RWPE2 (cell line): Measurements from ENCODE around the gene AKR1B1.

ENCODE experiments used
- ATAC-seq: fragments of 200-7000 bp; cut with Tn5 transposase; 3 replicates; pipeline ENCODE4 v1.9.1; 2021; ENCODE audit warnings: low read depth
- DNase-seq: peaks from one replicate; pipeline ENCODE4 v3.0.0-alpha.2; 2020; ENCODE audit warnings: low spot score
- H3K27ac ChIP-seq: fragments of 450-650 bp; 2 replicates; pipeline ENCODE4 v1.5.1; 2017; ENCODE audit warnings: mild to moderate bottlenecking; ENCODE audit not compliant: poor library complexity, severe bottlenecking
- H3K27me3 ChIP-seq: fragments of 250-450 bp; sonication (Bioruptor Pico); 2 replicates; pipeline ENCODE4 v1.5.1; 2021; ENCODE audit warnings: mild to moderate bottlenecking, moderate library complexity; ENCODE audit not compliant: insufficient read depth, poor library complexity, severe bottlenecking
- H3K36me3 ChIP-seq: fragments of 250-450 bp; sonication (Bioruptor Pico); 2 replicates; pipeline ENCODE4 v1.5.1; 2020; ENCODE audit warnings: low read depth, mild to moderate bottlenecking, moderate library complexity
- H3K4me1 ChIP-seq: fragments of 250-450 bp; sonication (Bioruptor Pico); 2 replicates; pipeline ENCODE4 v1.5.1; 2021; ENCODE audit warnings: mild to moderate bottlenecking, moderate library complexity; ENCODE audit not compliant: insufficient read depth, poor library complexity, severe bottlenecking
- H3K4me3 ChIP-seq: fragments of 250-450 bp; sonication (Bioruptor Pico); 2 replicates; pipeline ENCODE4 v1.5.1; 2021; ENCODE audit warnings: mild to moderate bottlenecking, moderate library complexity; ENCODE audit not compliant: severe bottlenecking
- H3K9me3 ChIP-seq: fragments of 250-450 bp; sonication (Bioruptor Pico); 2 replicates; pipeline ENCODE4 v1.5.1; 2021; ENCODE audit warnings: mild to moderate bottlenecking, moderate library complexity; ENCODE audit not compliant: severe bottlenecking
- TF ChIP-seq, protein P1 (sequence below): fragments of 450-650 bp; IDR thresholded peaks from one replicate; pipeline ENCODE4 v1.5.1; 2017; ENCODE audit warnings: mild to moderate bottlenecking, moderate library complexity; ENCODE audit not compliant: poor library complexity, severe bottlenecking

AKR1B1 gene

DNA sequence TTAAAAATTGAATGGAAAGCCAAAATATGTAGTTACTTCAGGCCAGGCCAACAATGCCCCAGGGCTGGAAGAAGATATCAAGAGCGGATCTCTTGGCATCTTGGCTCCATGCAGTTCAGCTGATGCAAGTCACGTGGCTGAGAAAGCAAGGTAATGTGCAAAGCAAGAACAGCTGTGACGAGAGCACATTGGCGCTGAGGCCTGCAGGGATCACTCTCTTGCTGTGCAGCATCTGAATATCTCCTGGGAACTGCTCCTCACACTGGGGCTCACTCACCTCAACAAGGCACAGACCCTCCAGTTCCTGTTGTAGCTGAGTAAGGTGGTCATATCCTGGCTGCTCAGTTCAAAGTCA is 14.0 kb downstream of the AKR1B1 start:
- ATAC-seq, result no peak
- DNase-seq, result no peak
- Histone ChIP-seq H3K9me3 (no peaks in the 10 kb centered on the region), H3K27ac (no peak overlapping the region), H3K4me3 (no peak overlapping the region), H3K4me1 (peaks cover 22% of the 10 kb centered on the region), H3K36me3 (peaks cover 59% of the 10 kb centered on the region), H3K27me3 (no peaks in the 10 kb centered on the region)
- TF ChIP-seq, protein P1, sequence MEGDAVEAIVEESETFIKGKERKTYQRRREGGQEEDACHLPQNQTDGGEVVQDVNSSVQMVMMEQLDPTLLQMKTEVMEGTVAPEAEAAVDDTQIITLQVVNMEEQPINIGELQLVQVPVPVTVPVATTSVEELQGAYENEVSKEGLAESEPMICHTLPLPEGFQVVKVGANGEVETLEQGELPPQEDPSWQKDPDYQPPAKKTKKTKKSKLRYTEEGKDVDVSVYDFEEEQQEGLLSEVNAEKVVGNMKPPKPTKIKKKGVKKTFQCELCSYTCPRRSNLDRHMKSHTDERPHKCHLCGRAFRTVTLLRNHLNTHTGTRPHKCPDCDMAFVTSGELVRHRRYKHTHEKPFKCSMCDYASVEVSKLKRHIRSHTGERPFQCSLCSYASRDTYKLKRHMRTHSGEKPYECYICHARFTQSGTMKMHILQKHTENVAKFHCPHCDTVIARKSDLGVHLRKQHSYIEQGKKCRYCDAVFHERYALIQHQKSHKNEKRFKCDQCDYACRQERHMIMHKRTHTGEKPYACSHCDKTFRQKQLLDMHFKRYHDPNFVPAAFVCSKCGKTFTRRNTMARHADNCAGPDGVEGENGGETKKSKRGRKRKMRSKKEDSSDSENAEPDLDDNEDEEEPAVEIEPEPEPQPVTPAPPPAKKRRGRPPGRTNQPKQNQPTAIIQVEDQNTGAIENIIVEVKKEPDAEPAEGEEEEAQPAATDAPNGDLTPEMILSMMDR, result no peak

DNA sequence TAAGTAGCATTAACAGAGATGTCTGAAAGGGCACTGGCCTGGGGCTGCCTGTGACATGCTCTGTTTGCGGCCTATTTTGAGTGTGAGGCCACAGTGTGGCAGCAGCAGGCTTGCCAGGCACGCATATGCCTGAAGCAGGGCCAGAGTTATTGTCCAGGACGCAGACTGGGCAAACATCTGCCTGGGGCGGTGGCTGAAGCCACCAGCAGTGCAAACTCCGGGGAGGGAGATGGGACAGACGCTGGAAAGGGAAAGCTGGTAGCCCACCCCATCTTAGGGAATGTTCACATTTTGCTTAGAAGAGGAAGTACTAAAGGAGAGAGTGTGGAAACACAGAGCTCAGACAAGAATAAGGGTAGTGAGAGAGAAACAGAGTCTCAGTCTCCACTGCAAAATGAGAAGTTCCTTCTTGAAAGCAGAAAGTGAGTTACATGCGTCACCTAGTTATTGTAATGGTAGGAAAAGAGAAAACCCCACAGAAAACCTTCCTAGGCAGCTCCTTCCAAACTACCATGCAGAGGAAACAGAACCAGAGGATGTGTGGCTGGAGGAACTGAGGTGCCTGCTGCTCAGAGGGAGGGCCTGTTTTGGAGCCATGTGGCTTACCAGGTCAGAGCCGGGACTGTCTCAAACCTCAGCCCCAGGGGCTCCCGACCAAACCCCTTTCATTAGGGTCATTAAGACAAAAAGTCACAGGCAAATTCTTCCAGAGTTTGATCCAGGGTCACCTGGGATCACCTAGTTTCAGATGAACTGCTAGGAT is 14.5 kb downstream of the AKR1B1 start:
- TF ChIP-seq, protein P1, result peak; percentile 38
- no peak for DNase-seq
- peak; percentile 62 for ATAC-seq
- H3K27me3 ChIP-seq, result no peaks in the 10 kb centered on the region
- H3K9me3 ChIP-seq, result no peaks in the 10 kb centered on the region
- H3K4me3 ChIP-seq, result no peak overlapping the region
- H3K27ac ChIP-seq, result peak overlapping the region; percentile 49
- H3K36me3 ChIP-seq, result peaks cover 55% of the 10 kb centered on the region
- peaks cover 22% of the 10 kb centered on the region for H3K4me1 ChIP-seq

DNA sequence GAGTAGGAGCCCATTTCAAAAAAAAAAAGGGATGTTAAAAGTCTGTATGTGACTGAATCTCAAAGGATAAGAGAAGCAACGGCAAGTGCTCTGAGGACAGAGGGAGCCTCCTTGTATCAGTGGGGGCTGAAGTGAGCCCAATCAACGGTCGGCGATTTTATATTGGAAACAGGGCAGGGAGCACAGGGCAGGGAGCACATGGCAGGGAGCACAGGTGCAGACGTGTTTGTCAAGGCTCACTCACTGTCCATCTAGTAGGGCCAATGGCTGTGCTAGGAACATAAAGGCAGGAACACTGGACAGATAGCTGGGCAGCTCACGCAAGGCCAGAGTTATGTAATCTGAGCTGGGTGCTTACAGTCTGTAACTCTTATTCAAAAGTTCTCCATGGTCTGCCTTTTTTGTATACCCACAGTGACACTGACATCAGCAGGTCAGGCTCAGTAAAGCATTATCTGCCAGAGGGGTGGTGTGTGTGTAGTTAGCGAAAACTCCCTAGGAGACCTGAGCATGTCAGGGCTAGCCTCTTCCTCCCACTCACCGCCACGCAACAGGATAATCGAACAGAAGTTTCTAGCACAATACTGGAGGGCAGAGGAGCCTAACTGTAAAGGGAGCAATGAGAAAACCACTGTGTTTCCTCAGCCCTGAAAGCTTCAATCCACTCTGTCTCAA is 15.4 kb downstream of the AKR1B1 start:
- Histone ChIP-seq H3K4me1 (peaks cover 16% of the 10 kb centered on the region), H3K9me3 (no peaks in the 10 kb centered on the region), H3K27ac (peak overlapping the region; percentile 49), H3K4me3 (no peak overlapping the region), H3K27me3 (no peaks in the 10 kb centered on the region), H3K36me3 (peaks cover 46% of the 10 kb centered on the region)
- TF ChIP-seq, protein P1, result no peak
- DNase-seq, result no peak
- ATAC-seq, result peak; percentile 65

DNA sequence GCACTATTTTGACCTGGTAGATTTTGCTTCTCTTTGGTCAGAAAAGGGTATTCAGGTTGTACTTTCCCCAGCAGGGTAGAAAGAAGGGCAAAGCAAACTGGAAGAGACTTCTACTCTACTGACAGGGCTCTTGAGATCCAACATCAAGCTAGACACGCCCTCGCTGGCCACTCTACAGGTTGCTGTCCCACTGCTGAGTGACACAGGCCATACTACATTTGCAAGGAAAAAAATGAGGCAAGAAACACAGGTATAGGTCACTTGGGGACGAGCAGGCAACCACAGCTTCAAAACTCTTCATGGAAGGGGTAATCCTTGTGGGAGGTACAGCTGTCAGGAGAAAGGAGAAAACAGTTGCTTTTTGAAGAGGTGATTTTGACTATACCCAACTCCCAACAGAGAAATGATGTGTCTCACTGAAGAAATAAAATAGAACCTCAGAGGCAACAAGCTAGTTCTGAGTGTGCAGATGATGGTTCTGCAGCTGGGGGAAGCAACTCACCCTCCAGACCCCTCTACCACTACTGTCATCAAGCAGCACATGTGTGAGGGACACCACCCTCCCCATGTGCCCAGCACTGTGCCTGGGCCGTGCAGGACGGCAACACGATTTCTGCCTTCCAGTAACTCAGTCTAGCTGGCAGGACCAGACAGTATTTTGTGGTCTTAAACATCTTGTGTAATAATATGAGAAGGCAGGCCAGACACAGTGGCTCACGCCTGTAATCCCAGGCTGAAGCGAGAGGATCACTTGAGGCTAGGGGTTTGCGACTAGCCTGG is 16.3 kb downstream of the AKR1B1 start:
- H3K36me3 ChIP-seq, result peaks cover 37% of the 10 kb centered on the region
- no peaks in the 10 kb centered on the region for H3K9me3 ChIP-seq
- no peaks in the 10 kb centered on the region for H3K27me3 ChIP-seq
- DNase-seq, result no peak
- no peak overlapping the region for H3K4me3 ChIP-seq
- TF ChIP-seq, protein P1, result no peak
- ATAC-seq, result no peak
- no peak overlapping the region for H3K27ac ChIP-seq
- H3K4me1 ChIP-seq, result peaks cover 12% of the 10 kb centered on the region
